Neural cell (in vitro differentiated cells): ENCODE measurements around the gene LPP.
"Not testable (repeated sequence)": the region's sequence is repeated elsewhere in the genome, so short reads cannot be mapped to it uniquely, and the experiment has no call there.

Experiments used
- EZH2 ChIP-seq: fragments of 200-600, 300-800 bp; shearing (Covaris generic), sonication (generic); IDR thresholded peaks from 2 replicates; pipeline ENCODE4 v1.6.1; 2014; ENCODE audit warnings: antibody characterized with exemption, low read length, borderline replicate concordance, mild to moderate bottlenecking; ENCODE audit not compliant: insufficient read depth, poor library complexity, severe bottlenecking
- TF ChIP-seq, protein P1 (sequence below): fragments of 450-650 bp; IDR thresholded peaks from 2 replicates; pipeline ENCODE4 v1.5.1; 2014; ENCODE audit warnings: antibody characterized with exemption, mild to moderate bottlenecking, moderate library complexity; ENCODE audit not compliant: poor library complexity, severe bottlenecking

DNA sequence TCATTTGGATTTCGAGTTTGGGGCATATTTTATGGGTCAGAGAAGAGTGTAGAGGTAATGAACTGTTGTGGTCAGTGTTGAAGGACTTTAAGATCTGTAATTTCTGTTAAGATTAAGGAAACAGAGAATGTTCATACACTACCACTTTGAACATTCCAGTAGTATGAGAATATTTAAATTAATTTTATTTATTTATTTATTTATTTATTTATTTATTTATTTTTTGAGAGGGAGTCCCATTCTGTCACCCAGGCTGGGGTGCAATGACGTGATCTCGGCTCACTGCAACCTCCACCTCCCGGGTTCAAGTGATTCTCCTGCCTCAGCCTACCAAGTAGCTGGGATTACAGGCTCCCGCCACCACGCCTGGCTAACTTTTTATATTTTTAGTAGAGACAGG, 459.8 kb downstream of the LPP start:
- not testable (repeated sequence) for TF ChIP-seq EZH2
- TF ChIP-seq, protein P1, sequence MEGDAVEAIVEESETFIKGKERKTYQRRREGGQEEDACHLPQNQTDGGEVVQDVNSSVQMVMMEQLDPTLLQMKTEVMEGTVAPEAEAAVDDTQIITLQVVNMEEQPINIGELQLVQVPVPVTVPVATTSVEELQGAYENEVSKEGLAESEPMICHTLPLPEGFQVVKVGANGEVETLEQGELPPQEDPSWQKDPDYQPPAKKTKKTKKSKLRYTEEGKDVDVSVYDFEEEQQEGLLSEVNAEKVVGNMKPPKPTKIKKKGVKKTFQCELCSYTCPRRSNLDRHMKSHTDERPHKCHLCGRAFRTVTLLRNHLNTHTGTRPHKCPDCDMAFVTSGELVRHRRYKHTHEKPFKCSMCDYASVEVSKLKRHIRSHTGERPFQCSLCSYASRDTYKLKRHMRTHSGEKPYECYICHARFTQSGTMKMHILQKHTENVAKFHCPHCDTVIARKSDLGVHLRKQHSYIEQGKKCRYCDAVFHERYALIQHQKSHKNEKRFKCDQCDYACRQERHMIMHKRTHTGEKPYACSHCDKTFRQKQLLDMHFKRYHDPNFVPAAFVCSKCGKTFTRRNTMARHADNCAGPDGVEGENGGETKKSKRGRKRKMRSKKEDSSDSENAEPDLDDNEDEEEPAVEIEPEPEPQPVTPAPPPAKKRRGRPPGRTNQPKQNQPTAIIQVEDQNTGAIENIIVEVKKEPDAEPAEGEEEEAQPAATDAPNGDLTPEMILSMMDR: not testable (repeated sequence)
